Measurements from ENCODE around the gene HLCS. TPM values are rescaled to one million over a fixed set of nuclear protein-coding genes. Genes with fewer than 3 reads are reported as not detected.

The HLCS gene
- total RNA-seq, 1 experiment from 2014 or later, result 20.9 TPM

- no peak for DNase-seq (ENCODE audit: low read depth in 1 of 2, low spot score in 2 of 2)
- Histone ChIP-seq H3K9me3 (replicated peaks) (no peaks in the 10 kb centered on the region), H3K4me3 (no peak overlapping the region), H3K27me3 (replicated peaks) (no peaks in the 10 kb centered on the region), H3K4me1 (replicated peaks) (no peaks in the 10 kb centered on the region), H3K27ac (no peak overlapping the region), H3K36me3 (no peaks in the 10 kb centered on the region)
Observed at GRCh38 chr21:36723371-36723881, 243.0 kb downstream of the HLCS start.

DNA sequence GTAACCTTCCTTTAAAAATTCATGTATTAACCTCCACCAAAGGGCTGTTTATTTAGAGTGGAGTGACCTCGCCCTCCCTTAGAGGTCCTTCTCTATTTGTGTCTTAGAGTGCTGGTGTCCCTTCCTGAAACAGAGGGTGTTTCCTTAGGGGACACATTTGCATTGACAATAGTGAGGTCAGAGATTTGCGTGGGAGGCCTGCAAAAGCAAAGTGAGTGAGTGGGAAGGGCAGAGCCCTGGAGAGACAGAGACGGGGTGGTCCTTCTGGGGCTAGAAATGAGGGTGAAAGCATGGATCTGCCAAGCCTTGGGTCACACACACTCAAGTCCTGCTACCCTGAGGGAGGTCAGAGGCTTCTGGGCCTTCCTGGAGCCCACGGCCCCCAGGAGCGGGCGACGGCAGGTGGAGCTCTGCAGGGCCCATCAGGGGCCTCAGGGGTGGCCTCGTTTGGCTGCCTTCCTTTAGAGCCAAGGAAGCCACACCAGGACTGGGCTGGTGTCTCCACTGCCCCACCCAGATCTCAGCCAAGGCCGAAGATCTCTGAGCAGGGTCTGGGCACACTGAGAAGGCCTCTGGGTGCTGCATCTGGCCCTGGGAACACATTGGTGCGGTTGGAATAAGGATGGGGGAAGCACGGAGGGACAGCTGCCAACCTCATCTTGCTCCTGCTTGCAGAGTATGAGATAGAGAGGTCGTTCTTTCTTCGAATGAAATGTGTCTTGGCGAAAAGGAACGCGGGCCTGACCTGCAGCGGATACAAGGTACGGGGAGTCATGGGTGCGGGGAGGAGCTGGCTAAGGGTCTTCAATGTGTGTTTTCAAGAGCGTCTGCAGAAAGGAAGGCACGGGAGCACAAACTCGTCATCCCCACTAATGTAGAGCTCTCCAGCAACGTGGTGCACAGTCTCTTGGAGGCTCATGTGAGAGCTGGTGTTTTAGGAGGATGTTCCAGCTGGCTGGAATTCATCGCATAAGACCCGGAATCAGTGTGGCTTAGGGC is 243.8 kb downstream of the HLCS start:
- H3K27me3 ChIP-seq (replicated peaks), result no peaks in the 10 kb centered on the region
- no peaks in the 10 kb centered on the region for H3K9me3 ChIP-seq (replicated peaks)
- DNase-seq (ENCODE audit: low read depth in 1 of 2, low spot score in 2 of 2), result no peak
- H3K36me3 ChIP-seq, result no peaks in the 10 kb centered on the region
- no peak overlapping the region for H3K27ac ChIP-seq
- no peaks in the 10 kb centered on the region for H3K4me1 ChIP-seq (replicated peaks)
- no peak overlapping the region for H3K4me3 ChIP-seq

DNA sequence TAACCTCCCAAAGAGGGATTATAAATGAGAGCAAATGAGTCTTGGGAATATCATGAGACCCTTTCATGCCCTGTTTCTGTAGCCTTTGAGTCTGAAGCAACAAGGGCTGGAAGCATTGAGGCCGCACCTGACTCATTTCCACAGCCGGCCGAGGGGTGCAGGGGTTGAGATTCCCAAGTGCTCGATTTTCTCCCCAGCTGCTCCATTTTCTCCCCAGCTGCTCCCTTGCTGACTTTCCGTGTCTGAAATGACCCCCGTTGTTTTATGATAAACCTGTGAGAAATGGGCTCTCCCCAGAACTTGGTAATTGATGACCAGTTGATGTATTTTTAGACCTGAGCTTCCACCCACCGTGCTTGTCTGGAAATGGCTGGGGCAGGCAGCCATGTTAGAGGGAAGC is 244.7 kb downstream of the HLCS start:
- H3K4me1 ChIP-seq (replicated peaks), result no peaks in the 10 kb centered on the region
- no peak overlapping the region for H3K4me3 ChIP-seq
- no peak for DNase-seq (ENCODE audit: low read depth in 1 of 2, low spot score in 2 of 2)
- no peak overlapping the region for H3K27ac ChIP-seq
- no peaks in the 10 kb centered on the region for H3K9me3 ChIP-seq (replicated peaks)
- no peaks in the 10 kb centered on the region for H3K27me3 ChIP-seq (replicated peaks)
- no peaks in the 10 kb centered on the region for H3K36me3 ChIP-seq

DNA sequence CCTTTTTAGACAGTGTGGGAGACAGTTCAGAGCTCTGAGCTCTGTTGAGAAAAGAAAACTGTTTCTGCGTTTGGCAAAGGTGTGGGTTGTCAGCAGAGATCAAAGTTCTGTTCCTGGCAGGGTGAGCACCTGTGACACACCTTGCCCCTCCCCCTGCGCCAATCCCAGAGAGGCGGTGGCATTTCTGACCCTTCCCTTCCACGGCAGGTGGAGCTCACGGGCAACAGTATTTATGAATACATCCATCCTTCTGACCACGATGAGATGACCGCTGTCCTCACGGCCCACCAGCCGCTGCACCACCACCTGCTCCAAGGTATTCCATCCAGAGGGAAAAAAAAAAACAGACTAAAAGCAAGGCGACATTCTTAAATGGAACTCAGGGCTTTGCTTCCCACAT is 246.9 kb downstream of the HLCS start:
- no peak overlapping the region for H3K27ac ChIP-seq
- H3K27me3 ChIP-seq (replicated peaks), result 0 out of 2 replicates have a peak, but pooled peaks cover 7% of the 10 kb centered on the region
- no peak for DNase-seq (ENCODE audit: low read depth in 1 of 2, low spot score in 2 of 2)
- no peaks in the 10 kb centered on the region for H3K36me3 ChIP-seq
- H3K4me3 ChIP-seq, result no peak overlapping the region
- no peaks in the 10 kb centered on the region for H3K4me1 ChIP-seq (replicated peaks)
- H3K9me3 ChIP-seq (replicated peaks), result no peaks in the 10 kb centered on the region

- H3K27ac ChIP-seq, result no peak overlapping the region
Observed at GRCh38 chr21:36718951-36719501, 247.4 kb downstream of the HLCS start.

GRCh38 chr21:36717976-36718375 is 248.5 kb downstream of the HLCS start:
- Histone ChIP-seq H3K27me3 (replicated peaks) (peaks cover 8% of the 10 kb centered on the region; the same call in 1 of the 2 replicates), H3K36me3 (no peaks in the 10 kb centered on the region), H3K27ac (no peak overlapping the region), H3K9me3 (replicated peaks) (no peaks in the 10 kb centered on the region), H3K4me1 (replicated peaks) (no peaks in the 10 kb centered on the region), H3K4me3 (no peak overlapping the region)
- DNase-seq (ENCODE audit: low read depth in 1 of 2, low spot score in 2 of 2), result no peak

More at GRCh38 chr21:36718951-36719501, 247.4 kb downstream of the HLCS start:
- Histone ChIP-seq H3K36me3 (no peaks in the 10 kb centered on the region), H3K9me3 (replicated peaks) (no peaks in the 10 kb centered on the region), H3K4me3 (no peak overlapping the region), H3K4me1 (replicated peaks) (no peaks in the 10 kb centered on the region), H3K27me3 (replicated peaks) (0 out of 2 replicates have a peak, but pooled peaks cover 7% of the 10 kb centered on the region)
- no peak for DNase-seq (ENCODE audit: low read depth in 1 of 2, low spot score in 2 of 2)

- H3K4me1 ChIP-seq (replicated peaks), result no peaks in the 10 kb centered on the region
- no peak overlapping the region for H3K27ac ChIP-seq
- DNase-seq (ENCODE audit: low read depth in 1 of 2, low spot score in 2 of 2), result no peak
- H3K36me3 ChIP-seq, result no peaks in the 10 kb centered on the region
- H3K4me3 ChIP-seq, result no peak overlapping the region
- no peaks in the 10 kb centered on the region for H3K9me3 ChIP-seq (replicated peaks)
- peaks cover 18% of the 10 kb centered on the region; the same call in 1 of the 2 replicates for H3K27me3 ChIP-seq (replicated peaks)
Observed at GRCh38 chr21:36716836-36717235, 249.6 kb downstream of the HLCS start.

DNA sequence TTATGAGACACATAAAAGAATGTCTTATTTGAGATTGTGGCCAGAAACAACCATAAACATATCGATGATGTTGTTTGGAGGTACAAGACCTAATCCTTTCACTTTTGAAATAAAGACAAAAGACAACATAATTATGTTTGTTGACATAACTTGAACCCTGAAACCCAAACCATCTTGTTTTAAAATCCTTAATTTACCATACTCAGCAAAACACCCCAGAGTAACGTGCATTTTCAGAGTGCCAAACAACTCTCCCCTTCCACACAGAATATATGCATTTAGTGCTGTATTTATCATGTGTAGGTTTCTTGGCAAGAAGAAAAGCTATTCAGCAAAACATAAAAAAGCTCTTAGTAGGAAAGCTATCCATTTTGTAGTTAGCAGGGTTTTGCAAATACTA is 250.1 kb downstream of the HLCS start:
- Histone ChIP-seq H3K27ac (no peak overlapping the region), H3K4me3 (no peak overlapping the region), H3K27me3 (replicated peaks) (peaks cover 19% of the 10 kb centered on the region; the same call in 1 of the 2 replicates), H3K4me1 (replicated peaks) (no peaks in the 10 kb centered on the region), H3K36me3 (no peaks in the 10 kb centered on the region), H3K9me3 (replicated peaks) (no peaks in the 10 kb centered on the region)
- DNase-seq (ENCODE audit: low read depth in 1 of 2, low spot score in 2 of 2), result no peak

GRCh38 chr21:36713746-36714145 is 252.7 kb downstream of the HLCS start:
- no peak for DNase-seq (ENCODE audit: low read depth in 1 of 2, low spot score in 2 of 2)
- peaks cover 32% of the 10 kb centered on the region for H3K27me3 ChIP-seq (replicated peaks)
- H3K4me3 ChIP-seq, result no peak overlapping the region
- H3K9me3 ChIP-seq (replicated peaks), result no peaks in the 10 kb centered on the region
- H3K36me3 ChIP-seq, result no peaks in the 10 kb centered on the region
- no peaks in the 10 kb centered on the region for H3K4me1 ChIP-seq (replicated peaks)
- H3K27ac ChIP-seq, result no peak overlapping the region

GRCh38 chr21:36710729-36711048 is 255.8 kb downstream of the HLCS start:
- H3K36me3 ChIP-seq, result no peaks in the 10 kb centered on the region
- DNase-seq (ENCODE audit: low read depth in 1 of 2, low spot score in 2 of 2), result no peak
- 0 out of 2 replicates have a peak, but pooled peaks cover 3% of the 10 kb centered on the region for H3K9me3 ChIP-seq (replicated peaks)
- H3K4me3 ChIP-seq, result no peak overlapping the region
- H3K27ac ChIP-seq, result no peak overlapping the region
- H3K4me1 ChIP-seq (replicated peaks), result no peaks in the 10 kb centered on the region
- peaks cover 40% of the 10 kb centered on the region for H3K27me3 ChIP-seq (replicated peaks)

DNA sequence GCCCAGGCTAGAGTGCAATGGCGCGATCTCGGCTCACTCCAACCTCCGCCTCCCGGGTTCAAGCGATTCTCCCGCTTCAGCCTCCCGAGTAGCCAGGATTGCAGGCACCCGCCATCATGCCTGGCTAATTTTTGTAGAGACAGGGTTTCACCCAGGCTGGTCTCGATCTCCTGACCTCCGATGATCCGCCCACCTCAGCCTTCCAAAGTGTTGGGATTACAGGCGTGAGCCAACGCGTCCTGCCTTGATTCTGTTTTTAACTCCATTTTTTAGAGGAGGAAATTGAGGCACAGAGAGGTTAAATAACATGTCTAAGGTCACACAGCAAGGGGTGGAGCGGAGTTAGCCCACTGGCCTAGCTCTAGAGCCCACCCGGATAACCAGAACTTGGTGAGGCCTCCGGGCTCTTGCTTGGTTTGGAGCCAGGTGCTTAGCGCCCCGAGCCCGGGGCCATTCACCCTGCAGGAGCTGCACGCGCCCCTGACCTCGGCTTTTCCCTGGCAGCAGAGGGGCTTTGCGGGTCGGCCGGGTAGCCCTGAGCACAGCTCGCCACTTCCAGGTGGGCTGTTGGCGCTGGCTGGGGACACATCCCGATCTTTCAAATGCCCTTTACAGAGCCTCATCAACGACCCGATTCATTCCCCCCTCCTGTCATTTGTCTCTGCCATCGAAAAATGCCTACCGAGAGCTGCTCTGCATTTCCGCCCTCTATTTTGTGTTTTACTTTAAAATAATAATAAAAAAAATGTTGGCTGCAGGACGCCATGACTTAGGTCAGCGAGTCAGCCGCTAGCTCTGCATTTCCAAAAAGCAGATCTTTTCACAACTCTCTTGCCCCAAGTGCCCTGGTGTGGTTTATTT is 256.4 kb downstream of the HLCS start:
- H3K4me1 ChIP-seq (replicated peaks), result no peaks in the 10 kb centered on the region
- H3K4me3 ChIP-seq, result no peak overlapping the region
- peak in 1 of 2 experiments; percentile 40 for DNase-seq (ENCODE audit: low read depth in 1 of 2, low spot score in 2 of 2)
- H3K9me3 ChIP-seq (replicated peaks), result 0 out of 2 replicates have a peak, but pooled peaks cover 3% of the 10 kb centered on the region
- peaks cover 42% of the 10 kb centered on the region for H3K27me3 ChIP-seq (replicated peaks)
- no peak overlapping the region for H3K27ac ChIP-seq
- H3K36me3 ChIP-seq, result no peaks in the 10 kb centered on the region

GRCh38 chr21:36709030-36709867 is 257.2 kb downstream of the HLCS start:
- Histone ChIP-seq H3K4me3 (no peak overlapping the region), H3K27me3 (replicated peaks) (peaks cover 41% of the 10 kb centered on the region), H3K36me3 (no peaks in the 10 kb centered on the region), H3K9me3 (replicated peaks) (peaks cover 10% of the 10 kb centered on the region; the same call in 1 of the 2 replicates), H3K27ac (no peak overlapping the region), H3K4me1 (replicated peaks) (no peaks in the 10 kb centered on the region)
- DNase-seq (ENCODE audit: low read depth in 1 of 2, low spot score in 2 of 2), result no peak

All from SJSA1 (cell line).